ENCODE results near the gene SNAPC3.
"Not testable (repeated sequence)": the region's sequence is repeated elsewhere in the genome, so short reads cannot be mapped to it uniquely, and the experiment has no call there.

SNAPC3 gene

DNA sequence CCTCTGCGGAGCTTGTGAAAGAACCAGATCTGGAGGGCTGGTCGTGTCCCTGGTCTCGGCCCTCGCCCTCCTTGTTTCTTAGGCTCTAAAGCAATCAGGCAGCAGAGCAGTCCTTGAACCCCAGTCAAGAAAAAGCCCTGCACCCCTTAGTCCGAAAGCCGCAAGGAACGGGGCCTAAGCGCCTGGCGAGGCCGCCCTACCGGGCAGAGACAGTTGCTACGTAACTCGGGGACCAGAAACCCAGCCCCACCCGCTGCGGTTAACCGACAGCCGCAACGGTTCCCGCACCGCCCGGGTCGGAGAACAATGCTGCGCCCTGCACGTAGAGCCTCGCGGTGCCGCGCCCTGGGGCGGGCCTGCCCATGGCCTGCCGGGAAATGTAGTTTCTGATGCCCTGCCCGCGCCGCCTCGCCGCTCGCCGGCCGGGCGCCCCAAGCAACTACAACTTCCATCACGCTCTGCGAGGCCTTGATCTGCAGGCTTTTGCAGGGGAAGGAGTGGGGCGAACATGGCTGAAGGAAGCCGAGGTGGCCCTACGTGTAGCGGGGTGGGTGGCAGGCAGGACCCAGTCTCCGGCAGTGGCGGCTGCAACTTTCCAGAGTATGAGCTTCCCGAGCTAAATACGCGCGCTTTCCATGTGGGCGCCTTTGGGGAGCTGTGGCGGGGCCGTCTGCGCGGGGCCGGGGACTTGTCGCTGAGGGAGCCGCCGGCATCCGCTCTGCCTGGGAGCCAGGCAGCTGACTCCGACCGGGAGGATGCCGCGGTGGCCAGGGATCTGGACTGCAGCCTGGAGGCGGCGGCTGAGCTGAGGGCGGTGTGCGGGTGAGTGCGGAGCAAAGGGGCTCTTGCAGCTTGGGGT, at the start of gene SNAPC3:
Gene SNAPC3, plus strand, starts transcription at position 505 of the 859 bp plus-strand sequence. Its CDS starts 4 bp downstream, at position 509.
- DNase-seq = peak in 1 of 2 experiments; percentile 63

DNA sequence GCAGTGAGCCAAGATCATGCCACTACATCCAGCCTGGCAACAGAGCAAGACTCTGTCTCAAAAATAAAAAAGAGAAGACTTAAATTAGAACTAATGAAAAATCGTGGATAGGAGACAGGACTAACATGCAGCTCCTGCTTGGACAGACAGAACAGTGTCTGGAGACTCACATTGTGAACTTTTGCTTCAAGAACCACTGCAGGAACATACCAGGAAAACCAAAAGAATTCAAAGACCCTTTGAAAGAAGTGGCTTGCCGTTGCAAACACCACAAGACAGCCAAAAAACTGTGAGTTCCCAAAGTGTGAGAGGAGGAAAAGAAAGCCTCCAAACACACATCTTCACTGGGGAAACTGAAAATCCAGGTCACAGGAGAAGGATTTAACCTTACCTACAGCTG, 48.8 kb upstream of the SNAPC3 start:
- no peak for DNase-seq

DNA sequence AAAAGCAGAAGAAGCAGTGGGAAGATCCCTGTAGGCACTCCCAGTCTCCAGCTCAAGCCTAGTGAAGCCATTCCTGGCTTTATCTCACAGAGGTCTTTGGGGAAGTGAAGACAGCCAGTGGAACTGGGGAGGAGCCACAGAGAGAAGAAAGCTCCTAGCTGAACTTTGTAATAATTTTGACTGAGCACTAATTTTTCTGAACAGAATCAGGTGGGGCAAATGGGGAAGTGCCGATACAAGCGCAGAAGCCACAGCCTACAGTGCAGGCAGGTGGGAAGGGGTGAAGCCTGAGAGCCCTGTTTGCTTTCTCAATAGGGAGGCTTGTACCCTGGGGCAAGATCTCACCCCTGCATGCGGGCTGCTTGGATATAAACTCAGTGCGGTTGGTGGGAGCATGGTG, 48.4 kb upstream of the SNAPC3 start:
- DNase-seq = no peak

DNA sequence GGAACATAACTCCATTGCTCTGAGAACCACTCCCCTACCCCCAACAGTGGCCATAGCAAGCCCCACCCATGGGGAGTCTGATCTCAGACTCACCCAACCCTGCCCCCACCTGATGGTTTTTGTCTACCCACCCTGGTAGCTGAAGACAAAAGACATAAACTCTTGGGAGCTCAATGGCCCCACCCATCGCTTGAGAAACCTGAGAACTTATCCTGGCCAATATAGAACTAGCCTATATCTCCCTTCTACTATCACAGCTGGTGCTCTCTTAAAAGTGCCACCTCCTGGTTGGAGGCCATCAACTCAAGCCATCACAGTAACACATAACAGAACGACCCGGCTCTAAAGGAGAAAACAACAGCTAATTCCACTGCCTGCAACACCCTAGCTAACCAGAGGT, 47.9 kb upstream of the SNAPC3 start:
- no peak for DNase-seq

DNA sequence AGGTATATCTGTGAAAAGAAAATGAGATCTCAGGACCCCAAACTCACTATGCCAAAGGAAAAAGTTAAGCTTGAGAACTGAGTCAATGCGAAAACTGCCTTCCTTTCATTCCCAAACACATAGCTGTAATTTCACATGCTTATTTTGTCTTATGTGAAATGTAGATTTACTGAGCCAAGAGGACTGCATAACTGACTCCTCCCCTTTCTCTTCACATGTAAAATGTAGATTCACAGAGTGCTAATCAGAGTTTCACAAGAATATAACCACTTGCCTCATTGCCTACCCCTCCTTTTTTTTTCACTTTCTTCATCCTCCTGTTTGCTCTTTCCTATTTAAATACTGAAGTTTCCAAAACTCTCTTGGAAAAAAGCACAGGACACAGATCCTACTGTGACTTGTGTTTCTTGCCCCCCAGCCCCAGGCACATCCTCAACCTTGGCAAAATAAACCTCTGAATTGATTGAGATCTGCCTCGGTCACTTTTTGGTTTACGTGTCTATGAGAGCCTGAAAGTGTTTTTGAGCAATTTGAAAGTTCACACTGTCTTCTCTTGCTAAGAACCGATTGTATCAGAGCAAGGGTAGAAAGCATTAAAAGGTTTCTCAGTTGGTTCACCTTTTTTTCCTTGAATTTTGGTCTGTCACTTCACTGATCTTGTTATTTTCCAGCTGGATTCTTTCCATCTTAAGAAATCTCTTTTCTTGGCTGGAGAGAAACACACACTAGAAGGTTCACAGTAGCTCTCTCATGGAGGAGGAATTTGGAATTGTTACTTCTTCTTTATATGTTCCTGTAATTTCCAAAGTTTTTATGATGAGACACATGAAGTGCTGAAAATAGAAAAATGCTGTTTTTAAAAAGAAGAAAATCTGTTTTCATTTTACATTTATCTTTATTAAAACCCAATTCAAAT, 44.8 kb upstream of the SNAPC3 start:
- no peak for DNase-seq

DNA sequence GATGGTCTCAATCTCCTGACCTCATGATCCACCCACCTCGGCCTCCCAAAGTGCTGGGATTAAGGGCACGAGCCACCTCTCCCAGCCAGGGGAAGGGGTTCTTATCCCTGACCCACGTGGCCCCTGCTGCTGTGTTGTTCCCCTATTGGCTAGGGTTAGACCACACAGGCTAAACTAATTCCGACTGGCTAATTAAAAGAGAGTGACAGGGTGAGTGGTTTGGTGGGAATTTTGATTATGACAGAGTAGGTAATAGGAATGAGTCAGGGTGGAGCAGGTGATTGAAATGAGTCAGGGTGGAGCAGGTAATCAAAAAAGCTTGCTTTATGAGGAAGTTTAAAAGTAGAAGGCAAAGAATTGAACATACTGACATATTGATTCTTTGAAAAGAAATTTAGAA, 43.4 kb upstream of the SNAPC3 start:
- not testable (repeated sequence) for DNase-seq

DNA sequence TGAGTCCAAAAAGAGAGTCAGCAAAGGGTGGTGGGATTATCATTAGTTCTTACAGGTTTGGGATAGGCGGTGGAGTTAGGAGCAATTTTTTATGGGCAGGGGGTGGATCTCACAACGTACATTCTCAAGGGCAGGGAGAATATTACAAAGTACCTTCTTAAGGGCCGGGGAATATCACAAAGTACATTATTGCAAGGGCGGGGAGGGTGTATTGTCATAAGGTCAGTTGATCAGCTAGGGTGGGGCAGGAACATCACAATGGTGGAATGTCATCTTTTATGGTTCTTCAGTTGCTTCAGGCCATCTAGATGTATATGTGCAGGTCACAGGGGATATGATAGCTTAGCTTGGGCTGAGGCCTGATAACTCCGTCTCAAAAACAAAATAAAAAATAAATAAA, 42.8 kb upstream of the SNAPC3 start:
- not testable (repeated sequence) for DNase-seq

DNA sequence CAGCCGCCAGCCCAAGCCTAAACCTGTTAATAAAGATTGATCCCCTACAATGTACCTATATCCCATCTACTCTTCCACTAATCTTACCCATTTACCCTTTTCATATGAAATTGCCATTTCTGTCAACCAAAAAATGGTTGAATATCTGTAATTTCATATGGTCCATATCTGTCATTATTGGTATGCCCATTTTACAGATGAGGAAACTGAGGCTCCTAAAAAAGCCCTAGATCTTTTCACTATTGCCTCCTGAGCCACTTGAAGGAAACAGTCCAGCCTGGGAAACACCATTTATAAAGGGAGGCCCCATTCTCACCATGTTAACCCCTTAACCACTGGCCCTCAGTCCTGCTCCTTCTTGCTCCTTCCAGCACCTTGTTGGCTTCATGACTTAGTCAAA, 41.2 kb upstream of the SNAPC3 start:
- no peak for DNase-seq

DNA sequence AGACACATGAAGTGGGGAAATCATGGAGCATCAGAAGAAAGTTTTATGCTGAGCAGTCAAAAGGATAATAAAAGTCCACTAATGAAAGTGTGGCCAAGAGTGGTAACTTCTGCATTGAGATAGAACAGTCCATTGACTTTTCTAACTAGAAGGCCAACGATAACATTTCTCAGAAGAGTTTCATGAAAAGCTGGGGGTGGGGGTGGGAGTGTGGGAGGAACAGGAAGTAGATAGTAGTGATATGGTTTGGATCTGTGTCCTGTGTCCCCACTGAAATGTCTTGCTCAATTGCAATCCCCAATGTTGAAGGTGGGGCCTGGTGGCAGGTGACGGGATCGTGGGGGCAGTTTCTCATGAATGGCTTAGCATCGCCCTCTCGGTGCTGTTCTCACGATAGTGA, 36.2 kb upstream of the SNAPC3 start:
- no peak for DNase-seq

DNA sequence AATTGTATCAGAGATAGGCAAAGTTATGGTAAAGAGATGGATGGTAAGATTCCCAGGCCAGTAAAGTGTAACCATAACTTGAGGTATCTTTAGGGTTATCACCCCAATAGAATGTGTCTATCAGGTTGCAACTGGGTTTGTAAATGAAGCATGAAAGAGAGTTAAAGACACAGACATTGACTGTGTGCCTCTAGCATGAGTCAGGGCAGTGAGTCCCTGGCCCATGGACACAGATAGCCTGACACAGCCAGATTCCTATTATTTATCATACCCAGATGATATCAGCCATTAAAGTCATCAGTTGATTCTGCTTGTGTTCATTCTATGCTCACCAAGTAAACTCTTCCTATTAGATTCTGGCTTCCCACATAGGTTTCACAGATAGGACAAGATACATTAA, 33.5 kb upstream of the SNAPC3 start:
- no peak for DNase-seq

DNA sequence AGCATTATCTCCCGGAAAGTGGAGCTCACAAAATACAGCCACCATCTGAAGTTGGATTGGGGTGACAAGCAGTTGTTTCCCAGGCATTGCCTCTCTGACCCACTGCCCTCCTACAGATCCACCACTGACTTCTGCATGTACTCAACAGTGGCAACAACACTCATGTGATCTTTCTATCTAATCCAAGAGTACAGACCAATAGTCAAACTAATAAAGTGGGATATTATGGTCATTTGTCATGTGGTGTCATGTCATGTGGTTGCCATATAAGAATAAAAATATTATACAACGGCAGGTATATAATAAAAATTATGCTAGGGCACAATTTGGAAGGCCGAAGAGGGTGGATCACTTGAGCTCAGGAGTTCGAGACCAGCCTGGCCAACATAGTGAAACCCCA, 33.0 kb upstream of the SNAPC3 start:
- no peak for DNase-seq

DNA sequence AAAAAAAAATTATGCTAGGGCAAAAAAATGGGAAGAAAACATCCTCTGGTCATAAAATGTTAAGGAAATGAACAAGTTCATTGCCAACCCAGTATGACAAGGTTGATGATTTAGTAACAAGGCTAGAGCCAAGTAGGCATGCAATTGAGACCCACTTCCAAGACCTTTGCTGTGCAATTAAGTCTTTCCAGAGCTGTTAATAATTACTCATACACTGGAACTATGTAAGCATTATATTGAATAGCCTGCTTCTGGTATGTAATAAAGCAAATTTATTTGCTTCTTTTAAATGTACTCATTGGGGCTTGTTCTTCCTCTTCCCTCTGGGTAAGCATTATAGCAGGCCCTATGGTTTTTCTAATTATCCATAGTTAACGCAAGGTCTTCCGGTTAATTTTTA, 32.5 kb upstream of the SNAPC3 start:
- no peak for DNase-seq

DNA sequence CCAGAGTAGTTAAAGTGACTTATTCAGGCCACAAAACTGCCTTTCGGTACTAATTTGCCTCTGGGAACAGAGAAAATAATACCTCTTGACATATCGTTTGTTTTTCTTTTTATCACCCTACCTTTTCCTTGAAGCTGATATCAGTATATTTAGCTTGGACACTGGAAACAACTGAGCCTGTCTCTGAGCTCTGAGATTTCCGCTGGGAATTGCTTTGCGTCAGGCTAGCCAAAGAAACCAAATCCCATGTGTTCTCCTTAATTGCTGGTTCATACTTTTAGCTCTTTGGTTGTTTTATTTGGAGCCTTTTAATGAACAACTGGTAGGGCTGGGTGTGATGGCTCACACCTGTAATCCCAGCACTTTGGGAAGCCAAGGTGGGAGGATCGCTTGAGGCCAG, 30.3 kb upstream of the SNAPC3 start:
- DNase-seq = no peak

DNA sequence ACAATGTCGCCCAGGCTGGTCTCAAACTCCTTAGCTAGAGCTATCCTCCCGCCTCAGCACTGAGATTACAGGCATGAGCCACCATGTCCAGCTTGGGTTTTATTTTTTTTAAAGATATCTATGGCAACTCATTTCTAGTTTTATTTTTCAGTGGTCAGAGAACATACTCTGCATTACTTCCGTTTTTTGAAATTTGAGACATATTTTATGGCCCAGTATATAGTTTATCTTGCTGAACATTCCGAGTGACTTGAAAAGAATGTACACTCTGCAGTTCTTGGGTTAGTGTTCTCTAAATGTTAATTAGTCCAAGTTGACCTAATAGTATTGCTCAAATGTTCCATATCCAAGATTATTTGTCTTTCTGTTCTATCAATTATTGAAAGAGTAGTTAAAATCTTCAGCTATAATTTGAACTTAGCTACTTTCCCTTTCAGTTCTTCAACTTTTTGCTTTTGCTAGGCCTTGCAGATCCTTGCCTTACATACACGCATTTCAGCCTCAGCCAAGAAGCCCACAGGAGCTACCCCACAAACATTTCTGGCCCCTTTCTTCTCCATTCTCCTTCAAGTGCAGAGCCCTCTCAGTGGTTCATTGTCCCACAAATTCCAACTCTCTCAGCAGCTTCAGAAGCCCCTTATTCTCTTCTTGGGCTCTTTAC, 22.3 kb upstream of the SNAPC3 start:
- no peak for DNase-seq

DNA sequence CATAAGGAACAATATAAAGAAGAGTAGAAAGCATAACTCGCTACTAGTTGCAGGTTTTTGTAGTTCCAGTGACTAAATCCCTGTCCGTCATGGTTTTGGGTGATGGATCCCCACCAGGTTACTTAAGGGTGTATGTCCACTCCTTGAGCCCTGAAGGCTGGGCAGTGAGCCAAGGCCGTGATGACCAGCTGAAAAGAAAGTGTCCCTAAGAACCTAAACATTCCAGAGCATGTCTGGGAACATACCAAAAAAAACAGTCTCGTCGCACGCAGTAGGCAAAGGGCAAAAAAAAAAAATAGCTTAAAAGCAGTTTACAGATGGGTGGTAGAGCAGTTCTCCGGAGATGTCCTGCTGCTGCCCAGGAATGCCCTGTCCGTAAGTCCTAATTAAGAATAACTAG, 21.4 kb upstream of the SNAPC3 start:
- DNase-seq = no peak

DNA sequence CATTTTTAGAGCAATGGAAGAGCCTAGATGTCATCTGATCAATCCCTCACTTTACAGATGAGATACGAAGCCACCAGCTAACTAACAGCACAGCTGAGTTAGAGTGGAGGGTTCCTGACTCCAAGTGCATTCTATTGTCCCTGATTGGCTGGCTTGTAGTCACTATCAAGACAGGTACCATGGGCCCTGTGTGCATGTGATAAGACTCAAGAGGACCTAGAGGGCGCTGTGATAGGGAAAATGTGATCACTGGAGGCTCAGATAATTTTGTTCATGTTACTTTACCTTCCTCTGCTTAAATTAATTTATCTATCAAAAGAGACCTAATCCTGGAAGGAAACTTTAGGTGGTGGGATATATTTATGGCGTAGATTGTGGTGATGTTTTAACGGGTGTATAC, 19.5 kb upstream of the SNAPC3 start:
- DNase-seq = no peak

DNA sequence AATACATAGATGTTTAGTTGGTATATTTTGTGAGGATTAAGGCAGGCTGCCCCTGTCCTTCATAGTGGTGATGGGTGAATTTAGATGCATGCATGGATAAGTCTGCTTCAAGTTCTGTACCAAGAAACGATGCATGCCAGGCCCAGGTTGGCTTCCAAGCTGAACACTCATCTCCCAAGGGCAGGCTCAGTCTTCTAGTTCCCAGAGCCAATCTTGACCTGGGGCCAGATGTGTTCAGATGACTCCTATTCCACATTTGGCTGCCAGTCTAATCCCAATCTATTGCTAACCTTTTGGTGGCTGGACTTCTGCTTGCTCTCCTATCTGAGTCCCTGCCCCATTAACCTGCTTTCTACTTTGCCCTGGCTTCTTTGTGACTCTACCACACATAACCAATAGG, 18.5 kb upstream of the SNAPC3 start:
- DNase-seq = no peak

DNA sequence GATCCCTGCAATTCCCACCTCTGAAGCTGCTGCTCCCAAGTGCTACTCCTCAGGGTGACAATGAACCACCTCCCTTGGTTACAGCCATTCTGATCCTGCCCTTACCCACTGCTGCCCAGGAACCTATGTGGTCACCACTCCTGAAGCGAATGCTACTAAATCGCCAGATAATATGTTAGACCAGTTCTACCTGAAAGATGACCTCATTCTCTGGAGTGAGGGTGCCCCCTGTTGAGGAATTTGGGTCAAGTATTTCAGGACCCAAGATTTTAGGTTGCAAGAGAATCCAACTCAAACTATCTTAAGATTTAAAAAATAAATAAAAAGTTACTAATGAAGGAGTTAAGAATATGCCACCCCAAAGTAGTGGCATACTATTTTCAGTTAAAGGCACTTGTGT, 5.8 kb upstream of the SNAPC3 start:
- DNase-seq = no peak

DNA sequence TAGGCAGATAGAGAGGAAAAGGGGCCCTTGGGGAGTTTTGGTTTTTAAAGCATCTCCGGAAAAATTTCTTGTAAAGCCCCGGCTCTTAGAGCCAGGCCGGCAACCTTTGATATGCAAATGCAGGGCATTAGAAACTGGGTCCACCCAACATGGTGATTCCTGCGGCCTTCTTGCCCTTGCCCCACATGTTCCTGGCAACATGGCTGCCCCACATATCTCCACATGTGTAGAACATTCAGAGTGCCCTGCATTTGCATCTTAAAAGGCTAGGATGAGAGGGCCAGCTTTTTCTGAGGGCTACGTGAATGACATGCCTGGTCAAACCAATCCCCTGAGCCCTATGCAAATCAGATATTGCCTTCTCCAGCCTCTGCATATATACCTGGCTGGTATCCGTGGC, 5.0 kb upstream of the SNAPC3 start:
- DNase-seq = no peak

DNA sequence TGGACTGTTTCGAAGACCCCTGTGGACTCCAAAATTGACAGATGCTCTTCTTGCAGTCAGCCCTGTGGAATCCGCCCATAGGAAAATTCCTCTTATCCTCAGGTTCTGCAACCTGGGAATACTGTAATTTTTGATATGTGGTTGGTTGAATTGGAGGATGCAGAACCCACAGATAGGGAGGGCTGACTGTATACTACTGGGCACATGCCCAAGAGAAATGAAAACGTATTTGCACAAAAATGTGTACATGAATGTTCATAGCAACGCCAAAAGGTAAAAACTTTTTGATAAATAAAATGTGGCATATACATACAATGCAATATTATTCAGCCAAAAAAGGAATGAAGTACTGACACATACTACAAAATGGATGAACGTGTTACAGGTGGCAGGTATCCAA, 1.9 kb upstream of the SNAPC3 start:
- no peak for DNase-seq

DNA sequence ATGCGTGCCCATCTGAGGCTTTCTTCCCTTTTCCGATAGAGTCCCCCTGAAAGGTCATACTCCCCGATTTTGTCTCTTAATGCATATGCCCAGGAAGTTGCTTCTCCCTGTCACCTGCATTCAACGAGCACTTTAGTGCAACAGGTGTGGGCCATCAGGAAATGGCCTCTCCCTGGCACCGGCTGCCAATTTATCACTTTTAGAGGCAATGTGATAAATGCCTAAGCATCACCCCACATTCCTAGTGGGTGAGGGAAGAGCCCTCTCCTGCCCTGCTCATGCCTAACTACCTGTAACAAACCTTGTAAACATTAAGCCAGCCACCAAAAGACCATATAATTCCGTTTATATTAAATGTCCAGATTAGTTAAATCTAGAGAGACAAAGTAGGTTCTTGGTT, 1.1 kb upstream of the SNAPC3 start:
- DNase-seq = no peak

DNA sequence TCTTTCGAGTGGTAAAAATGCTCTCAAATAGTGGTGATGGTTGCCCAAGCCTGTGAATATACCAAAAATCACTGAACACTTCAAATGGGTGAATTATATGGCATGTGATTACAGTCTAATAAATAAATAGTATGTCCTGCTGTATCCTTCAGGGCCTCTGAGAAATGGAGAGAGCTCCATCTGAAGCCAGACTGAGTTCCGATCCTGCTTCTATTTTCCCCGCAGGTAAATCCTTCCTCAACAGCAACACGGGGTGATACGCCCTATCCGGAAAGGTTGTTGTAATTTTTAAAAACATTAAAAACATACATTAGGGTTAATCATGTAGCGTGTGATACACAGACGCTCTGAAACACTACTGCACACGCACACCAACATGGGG, 695 bp upstream of the SNAPC3 start:
- no peak for DNase-seq

DNA sequence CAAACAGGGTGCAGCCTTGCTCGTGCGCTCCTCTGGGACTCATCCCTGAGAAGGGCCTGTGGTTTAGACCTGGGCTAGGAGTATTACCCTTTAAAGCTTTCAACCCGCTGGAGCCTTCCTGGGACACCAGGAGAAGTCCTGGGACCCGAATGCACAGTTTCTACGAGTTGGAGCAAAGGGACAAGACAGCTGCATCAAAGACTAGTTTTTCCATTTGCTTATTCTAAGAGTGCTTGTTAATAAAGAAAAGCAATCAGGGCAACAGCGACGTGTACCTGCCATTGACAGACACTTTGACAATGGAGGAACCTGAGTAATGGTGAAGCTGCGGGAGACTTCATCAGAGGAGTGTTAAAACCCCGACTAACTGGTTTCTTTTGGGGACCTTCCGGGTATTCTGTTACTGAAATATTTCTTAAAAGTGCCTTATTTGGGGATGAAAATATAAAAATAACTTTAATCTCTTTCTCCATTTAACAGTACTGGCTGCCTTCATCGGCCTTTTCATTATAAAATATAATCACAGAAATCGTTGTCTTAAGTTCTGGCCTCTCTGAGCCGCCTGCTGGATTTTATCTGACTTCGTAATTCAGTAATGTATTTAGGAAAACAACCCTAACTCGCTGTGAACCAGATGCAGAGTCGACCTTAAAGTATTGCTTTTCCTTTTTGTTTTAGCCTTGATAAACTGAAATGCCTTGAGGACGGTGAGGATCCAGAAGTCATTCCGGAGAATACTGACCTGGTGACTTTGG, 732 bp downstream of the SNAPC3 start:
- no peak for DNase-seq
